ENCODE measurements around the gene DPEP1.
"Not testable (repeated sequence)": the region's sequence is repeated elsewhere in the genome, so short reads cannot be mapped to it uniquely, and the experiment has no call there.

DPEP1 gene

GRCh38 chr16:89579351-89579750, 34.1 kb upstream of the DPEP1 start:
- DNase-seq, result no peak

GRCh38 chr16:89581045-89581695, 32.3 kb upstream of the DPEP1 start:
- no peak for DNase-seq

- DNase-seq, result no peak
These were observed 31.4 kb upstream of the DPEP1 start for GRCh38 chr16:89581861-89582563.

DNA sequence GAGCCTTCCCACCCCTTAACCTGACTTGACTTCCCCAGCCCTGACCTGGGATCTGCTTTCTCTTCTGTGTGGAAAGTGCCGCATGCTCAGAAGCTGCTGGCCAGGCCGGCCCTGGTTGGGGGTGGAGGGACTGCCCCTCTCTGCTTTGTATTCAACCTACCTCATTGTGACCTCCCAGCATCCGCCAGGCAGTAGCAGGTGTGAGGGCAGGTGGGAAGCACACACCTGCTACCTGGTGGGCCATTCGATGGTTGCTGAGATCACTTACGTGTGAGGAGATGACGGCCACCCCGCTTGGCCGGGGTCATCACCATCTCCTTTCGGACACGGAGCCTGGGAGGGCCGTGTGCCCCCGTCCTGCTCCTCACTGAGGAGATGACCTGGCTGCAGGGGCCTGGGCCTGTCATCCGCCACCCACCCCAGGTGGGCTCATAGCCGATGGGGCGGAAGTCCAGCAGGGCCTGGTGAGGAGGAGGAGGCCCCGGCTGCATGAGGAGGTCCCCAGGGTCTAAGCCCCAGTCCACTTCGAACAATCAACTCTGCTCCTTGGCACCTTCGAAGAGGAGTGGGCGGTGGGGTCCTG, 30.7 kb upstream of the DPEP1 start:
- no peak for DNase-seq

DNA sequence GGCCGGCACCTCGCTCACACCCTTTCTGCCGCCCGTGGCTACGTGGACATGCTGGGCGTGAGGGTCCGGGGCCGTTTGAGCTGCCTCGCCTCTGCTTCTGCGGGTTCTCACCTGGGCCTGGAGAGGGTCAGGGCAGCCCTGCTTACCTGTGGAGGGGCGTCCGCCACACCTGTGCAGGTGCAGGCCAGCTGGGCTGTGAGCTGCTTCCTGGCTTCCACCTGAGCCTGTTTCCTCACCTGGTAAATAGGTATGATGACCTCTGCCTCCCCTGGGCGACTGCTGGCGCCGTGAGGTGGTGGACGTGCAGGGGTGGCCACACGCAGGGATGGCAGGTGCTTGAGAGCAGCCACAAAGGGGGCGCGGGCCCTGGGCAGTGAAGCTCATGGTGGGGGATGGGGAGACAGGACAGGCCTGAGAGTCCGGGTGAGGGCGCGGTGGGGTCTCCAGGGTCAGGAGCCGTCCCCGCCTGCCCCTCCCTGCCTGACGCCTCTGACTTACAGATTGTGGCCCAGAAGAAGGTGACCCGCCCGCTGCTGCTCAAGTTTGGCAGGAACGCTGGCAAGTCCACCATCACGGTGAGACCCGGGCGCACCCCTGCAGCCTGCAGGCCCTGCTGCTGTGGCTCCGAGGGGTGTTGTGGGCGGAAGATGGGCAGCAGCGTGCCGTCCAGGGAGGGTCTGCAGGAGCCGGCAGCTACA, 30.1 kb upstream of the DPEP1 start:
- DNase-seq, result no peak

GRCh38 chr16:89583895-89584644, 29.4 kb upstream of the DPEP1 start:
- DNase-seq, result no peak

DNA sequence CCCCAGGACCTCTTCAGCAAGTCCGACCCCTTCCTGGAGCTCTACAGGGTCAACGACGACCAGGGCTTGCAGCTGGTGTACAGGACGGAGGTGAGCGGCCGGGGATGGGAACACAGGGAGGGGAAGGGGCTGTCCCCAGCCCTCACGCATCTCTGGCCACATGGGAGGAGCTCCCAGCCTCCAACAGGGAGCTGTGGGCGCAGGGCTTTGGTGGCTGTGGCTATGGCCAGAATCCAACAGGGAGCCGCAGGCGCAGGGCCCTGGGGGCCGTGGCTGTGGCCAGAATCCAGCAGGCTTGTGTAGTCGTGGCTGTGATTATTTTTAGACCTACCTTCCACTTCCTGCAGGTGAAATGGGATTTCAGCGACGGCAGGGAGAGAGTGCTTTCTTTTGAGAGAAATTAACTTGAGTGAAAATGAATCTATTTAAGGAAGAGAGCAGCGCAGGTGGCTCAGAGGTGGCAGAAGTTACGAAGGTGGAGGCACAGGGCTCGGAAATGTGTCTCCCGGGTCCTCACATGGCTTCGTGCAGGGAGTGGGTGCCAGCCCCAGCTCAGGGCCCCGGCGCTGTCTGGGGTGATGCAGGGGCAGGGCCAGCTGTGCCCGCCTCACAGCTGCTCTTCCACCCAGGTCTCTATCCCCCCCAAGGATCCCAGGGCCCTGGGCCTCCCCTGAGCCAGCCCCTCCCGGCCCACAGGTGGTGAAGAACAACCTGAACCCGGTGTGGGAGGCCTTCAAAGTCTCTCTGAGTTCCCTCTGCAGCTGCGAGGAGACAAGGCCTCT, 28.5 kb upstream of the DPEP1 start:
- DNase-seq, result no peak

- no peak for DNase-seq
These were observed 27.2 kb upstream of the DPEP1 start for GRCh38 chr16:89586218-89586617.

DNA sequence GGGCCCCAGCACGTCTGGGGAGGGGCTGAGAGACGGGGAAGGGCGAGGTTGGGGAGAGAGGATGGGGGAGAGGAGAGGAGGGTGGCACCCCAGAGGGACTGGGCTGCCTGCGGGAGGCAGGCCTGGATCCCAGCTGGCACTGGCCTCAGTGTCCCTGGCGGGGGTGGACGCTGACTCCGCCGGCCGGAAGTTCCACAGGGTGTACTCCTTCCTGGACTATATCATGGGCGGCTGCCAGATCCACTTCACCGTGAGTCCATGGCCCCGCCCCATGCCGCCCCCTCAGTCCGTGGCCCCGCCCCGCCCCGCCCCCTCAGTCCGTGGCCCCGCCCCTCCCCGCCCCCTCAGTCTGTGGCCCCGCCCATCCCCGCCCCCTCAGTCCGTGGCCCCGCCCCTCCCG, 26.6 kb upstream of the DPEP1 start:
- DNase-seq, result no peak

DNA sequence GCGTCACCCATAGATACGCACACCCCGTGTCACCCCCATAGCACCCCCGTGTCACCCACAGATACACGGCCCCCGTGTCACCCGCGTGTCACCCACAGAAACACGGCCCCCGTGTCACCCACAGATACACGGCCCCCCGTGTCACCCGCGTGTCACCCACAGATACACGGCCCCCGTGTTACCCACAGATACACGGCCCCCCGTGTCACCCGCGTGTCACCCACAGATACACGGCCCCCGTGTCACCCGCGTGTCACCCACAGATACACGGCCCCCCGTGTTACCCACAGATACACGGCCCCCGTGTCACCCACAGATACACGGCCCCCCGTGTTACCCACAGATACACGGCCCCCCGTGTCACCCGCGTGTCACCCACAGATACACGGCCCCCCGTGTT, 25.8 kb upstream of the DPEP1 start:
- not testable (repeated sequence) for DNase-seq

DNA sequence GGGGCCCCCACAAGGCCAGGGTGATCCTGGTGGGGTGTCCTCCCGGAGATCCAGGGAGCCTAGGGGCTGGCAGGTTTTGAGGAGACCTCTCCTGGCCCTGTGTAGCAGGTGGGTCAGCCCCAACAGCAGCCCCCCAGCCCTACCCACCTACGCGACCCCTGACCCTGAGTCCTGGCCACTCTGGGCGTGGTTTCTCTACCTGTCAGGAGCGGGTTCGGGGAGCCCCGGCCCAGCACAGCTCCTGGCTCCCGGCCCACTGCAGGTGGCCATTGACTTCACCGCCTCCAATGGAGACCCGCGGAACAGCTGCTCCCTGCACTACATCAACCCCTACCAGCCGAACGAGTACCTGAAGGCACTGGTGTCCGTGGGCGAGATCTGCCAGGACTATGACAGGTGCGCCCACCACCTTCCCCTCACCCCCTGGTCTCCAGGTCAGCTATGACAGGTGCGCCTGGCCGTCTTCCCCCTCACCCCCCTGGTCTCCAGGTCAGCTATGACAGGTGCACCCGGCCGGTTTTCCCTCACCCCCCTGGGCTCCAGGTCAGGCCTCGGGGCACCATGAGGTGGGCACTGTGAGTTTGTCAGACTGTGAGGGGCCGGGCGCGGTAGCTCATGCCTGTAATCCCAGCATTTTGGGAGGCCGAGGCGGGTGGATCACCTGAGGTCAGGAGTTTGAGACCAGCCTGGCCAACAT, 24.9 kb upstream of the DPEP1 start:
- no peak for DNase-seq

- DNase-seq, result no peak
These were observed 24.1 kb upstream of the DPEP1 start for GRCh38 chr16:89589241-89589926.

GRCh38 chr16:89593841-89594240, 19.6 kb upstream of the DPEP1 start:
- no peak for DNase-seq

DNA sequence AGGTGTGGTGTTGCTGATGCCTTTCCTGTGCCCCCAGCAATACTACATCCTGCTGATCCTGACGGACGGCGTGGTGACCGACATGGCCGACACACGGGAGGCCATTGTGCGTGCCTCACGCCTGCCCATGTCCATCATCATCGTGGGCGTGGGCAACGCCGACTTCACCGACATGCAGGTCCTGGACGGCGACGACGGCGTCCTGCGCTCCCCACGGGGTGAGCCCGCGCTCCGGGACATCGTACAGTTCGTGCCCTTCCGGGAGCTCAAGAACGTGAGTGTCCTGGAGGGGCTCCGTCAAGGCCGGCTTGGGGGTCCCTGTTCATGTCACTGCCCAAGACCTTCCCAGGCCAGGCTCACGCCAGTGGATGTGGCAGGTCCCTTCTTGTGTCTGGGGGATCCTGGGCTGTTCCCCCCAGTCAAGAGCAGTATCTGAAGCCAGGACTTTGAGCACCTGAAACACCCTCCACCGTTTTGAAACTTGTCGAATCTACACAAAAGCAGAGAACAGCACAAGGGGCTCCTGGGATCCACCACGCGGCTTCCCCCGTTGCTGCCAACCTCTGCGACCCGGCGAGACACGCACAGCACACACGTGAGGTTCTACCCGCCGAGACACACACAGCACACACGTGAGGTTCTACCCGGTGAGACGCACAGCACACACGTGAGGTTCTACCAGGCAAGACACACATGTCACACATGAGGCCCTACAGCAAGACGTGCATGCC, 17.9 kb upstream of the DPEP1 start:
- DNase-seq, result no peak

DNA sequence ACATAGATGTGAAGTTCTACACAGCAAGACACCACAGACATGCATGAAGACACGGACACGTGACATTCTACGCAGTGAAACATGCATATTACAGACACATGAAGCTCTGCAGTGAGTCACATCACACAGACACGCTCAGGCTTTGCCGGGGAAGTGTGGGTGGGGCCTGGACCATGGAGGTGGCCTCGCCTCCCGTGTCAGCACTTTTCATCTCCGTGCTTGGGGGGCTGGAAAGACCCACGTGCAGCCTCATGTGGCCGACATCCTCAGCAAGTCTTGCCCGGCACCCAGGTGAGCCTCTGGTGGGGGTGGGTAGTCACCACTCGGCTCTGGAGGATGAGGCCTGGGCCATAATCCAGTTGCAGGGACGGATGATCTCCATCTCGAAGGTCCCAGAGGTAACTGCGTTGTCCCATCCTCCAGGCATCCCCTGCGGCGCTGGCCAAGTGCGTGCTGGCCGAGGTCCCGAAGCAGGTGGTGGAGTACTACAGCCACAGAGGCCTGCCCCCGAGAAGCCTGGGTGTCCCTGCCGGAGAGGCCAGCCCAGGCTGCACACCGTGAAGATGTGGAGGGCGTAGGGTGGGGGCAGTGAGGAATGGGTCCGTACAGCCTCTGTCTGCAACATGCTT, 17.3 kb upstream of the DPEP1 start:
- DNase-seq, result no peak

GRCh38 chr16:89596957-89597649, 16.3 kb upstream of the DPEP1 start:
- no peak for DNase-seq

- no peak for DNase-seq
These were observed 15.2 kb upstream of the DPEP1 start for GRCh38 chr16:89598199-89598598.

DNA sequence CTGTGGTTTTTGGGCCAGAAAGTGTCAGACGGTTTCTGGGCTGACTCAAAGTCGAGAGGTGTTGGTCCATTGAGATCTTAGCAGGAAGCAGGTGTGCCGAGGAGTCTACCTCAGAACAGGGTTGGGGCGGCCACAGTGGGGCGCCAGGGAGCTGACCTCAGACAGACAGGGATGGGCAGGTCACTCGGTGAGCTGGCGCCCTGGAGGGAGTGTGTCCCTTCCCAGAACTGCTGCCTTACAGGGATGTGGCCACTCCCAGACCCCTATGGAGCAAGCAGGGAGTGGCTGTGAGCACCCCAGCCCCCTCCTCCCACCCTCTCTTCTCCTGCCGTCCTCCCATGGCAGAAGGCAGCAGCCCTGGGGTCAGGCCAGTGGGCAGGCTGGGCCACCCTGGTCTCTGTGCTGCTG, 14.0 kb upstream of the DPEP1 start:
- no peak for DNase-seq

DNA sequence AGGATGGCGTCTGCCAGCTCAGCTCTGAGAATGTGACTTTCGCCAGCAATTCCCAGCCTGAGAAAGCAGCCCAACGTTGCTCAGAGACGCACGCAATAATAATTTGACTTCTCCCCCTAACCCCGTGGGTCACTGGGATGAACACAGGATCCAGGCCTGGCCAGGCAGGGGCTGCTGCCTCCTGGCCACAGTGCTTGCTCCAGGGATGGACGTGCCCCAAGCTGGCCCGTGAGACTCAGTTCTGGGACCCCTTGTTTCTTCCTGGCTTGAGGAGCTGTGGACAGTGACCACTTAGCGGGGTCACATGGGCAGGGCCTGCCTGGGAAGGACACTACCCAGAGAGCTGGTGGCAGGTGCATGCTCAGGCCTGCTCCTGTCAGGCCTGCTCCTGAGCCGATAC, 13.5 kb upstream of the DPEP1 start:
- DNase-seq, result no peak

All from cortex of kidney (tissue), 1 donor.